ENCODE results near the gene RTF1.
A peak's percentile ranks its signal among the peaks of the same experiment; 100 is the strongest.

RTF1 gene

GRCh38 chr15:41512512-41512939 lies 95.6 kb downstream of the RTF1 start:
- Mint-ChIP-seq H3K4me1 (peaks cover 20 to 24% of the 10 kb centered on the region in 2 donors), H3K27me3 (peaks cover 11 to 27% of the 10 kb centered on the region in 2 donors), H3K9me3 (no peaks in the 10 kb centered on the region), H3K4me3 (peak overlapping the region; percentile 86), H3K27ac (peak overlapping the region; percentile 87), H3K36me3 (peaks cover 13 to 17% of the 10 kb centered on the region in 2 donors)
- no peak for DNase-seq
- peak in 1 of 2 donors; percentile 15 for ATAC-seq (replicated peaks)

GRCh38 chr15:41512940-41513505 lies 96.1 kb downstream of the RTF1 start:
- H3K4me3 Mint-ChIP-seq = peak overlapping the region; percentile 86
- ATAC-seq (replicated peaks) (peak; percentile 60 to 69), DNase-seq (peak; percentile 54)

GRCh38 chr15:41513506-41514227 lies 96.8 kb downstream of the RTF1 start, which contains the start of gene LTK:
Gene LTK (minus strand): TSS chr15:41513827. CDS start chr15:41513709, 118 bp downstream.
- H3K4me3 Mint-ChIP-seq = peak within 1 kb of the TSS; percentile 86
- ATAC-seq (replicated peaks) (peak; percentile 25 to 37), DNase-seq (no peak)
- H3K36me3 Mint-ChIP-seq = peaks cover 18 to 23% of the 10 kb centered on the region in 2 donors
- peaks cover 20 to 24% of the 10 kb centered on the region in 2 donors for H3K4me1 Mint-ChIP-seq
- H3K27me3 Mint-ChIP-seq = peaks cover 11 to 27% of the 10 kb centered on the region in 2 donors
- H3K27ac Mint-ChIP-seq = peak within 1 kb of the TSS; percentile 87
- H3K9me3 Mint-ChIP-seq = no peaks in the 10 kb centered on the region

More at GRCh38 chr15:41512940-41513505, 96.1 kb downstream of the RTF1 start:
- Mint-ChIP-seq H3K36me3 (peaks cover 17 to 21% of the 10 kb centered on the region in 2 donors), H3K27me3 (peaks cover 11 to 27% of the 10 kb centered on the region in 2 donors), H3K27ac (peak overlapping the region; percentile 87), H3K9me3 (no peaks in the 10 kb centered on the region), H3K4me1 (peaks cover 20 to 24% of the 10 kb centered on the region in 2 donors)

GRCh38 chr15:41517895-41518449 lies 101.1 kb downstream of the RTF1 start:
- no peak for DNase-seq
- Mint-ChIP-seq H3K4me3 (no peak overlapping the region), H3K4me1 (peaks cover 11 to 12% of the 10 kb centered on the region in 2 donors), H3K27ac (no peak overlapping the region), H3K9me3 (no peaks in the 10 kb centered on the region), H3K36me3 (peaks cover 24 to 47% of the 10 kb centered on the region in 2 donors), H3K27me3 (peaks cover under 1 to 10% of the 10 kb centered on the region in 2 donors)
- no peak for ATAC-seq (replicated peaks)

GRCh38 chr15:41520636-41521035 lies 103.7 kb downstream of the RTF1 start:
- DNase-seq (no peak), ATAC-seq (replicated peaks) (no peak)
- Mint-ChIP-seq H3K36me3 (peaks cover 32 to 60% of the 10 kb centered on the region in 2 donors), H3K27me3 (no peaks in the 10 kb centered on the region), H3K4me3 (no peak overlapping the region), H3K4me1 (peaks cover 0 to 3% of the 10 kb centered on the region in 2 donors), H3K9me3 (no peaks in the 10 kb centered on the region), H3K27ac (no peak overlapping the region)

- Mint-ChIP-seq H3K27me3 (no peaks in the 10 kb centered on the region), H3K36me3 (peaks cover 35 to 59% of the 10 kb centered on the region in 2 donors), H3K9me3 (no peaks in the 10 kb centered on the region), H3K4me3 (no peak overlapping the region), H3K4me1 (peaks cover 0 to 3% of the 10 kb centered on the region in 2 donors), H3K27ac (peak overlapping the region; percentile 15)
- ATAC-seq (replicated peaks) (no peak), DNase-seq (no peak)
Measured at GRCh38 chr15:41521614-41522013, 104.7 kb downstream of the RTF1 start.

- Mint-ChIP-seq H3K9me3 (no peaks in the 10 kb centered on the region), H3K4me1 (peaks cover 0 to 3% of the 10 kb centered on the region in 2 donors), H3K4me3 (no peak overlapping the region), H3K27me3 (no peaks in the 10 kb centered on the region), H3K27ac (no peak overlapping the region), H3K36me3 (peaks cover 37 to 59% of the 10 kb centered on the region in 2 donors)
- DNase-seq (no peak), ATAC-seq (replicated peaks) (no peak)
Measured at GRCh38 chr15:41523097-41523496, 106.2 kb downstream of the RTF1 start.

GRCh38 chr15:41530363-41530956 lies 113.6 kb downstream of the RTF1 start:
- Mint-ChIP-seq H3K36me3 (peaks cover 53 to 68% of the 10 kb centered on the region in 2 donors), H3K4me3 (no peak overlapping the region), H3K4me1 (peaks cover 13 to 21% of the 10 kb centered on the region in 2 donors), H3K27ac (peak overlapping the region; percentile 66), H3K9me3 (no peaks in the 10 kb centered on the region), H3K27me3 (no peaks in the 10 kb centered on the region)
- ATAC-seq (replicated peaks) (no peak), DNase-seq (no peak)

Measured in stimulated activated naive B cell treated with anti-CD40 and anti-IgM and Interleukin-4, amounts not matched to agents 10 μg/mL and 1 μg/mL and 100 μg/mL, for 72 hours (primary cell).